GM12878 (cell line): Measurements from ENCODE around the gene GDAP2.

ENCODE experiments used
- CTCF ChIP-seq, 3 experiments: IDR thresholded peaks in 2 of 3; conservative IDR thresholded peaks in 1 of 3; 2 replicates each; pipeline ENCODE4 v1.5.1; 2011; ENCODE audit warnings: low read depth in 3 of 3, low read length in 3 of 3, mild to moderate bottlenecking in 3 of 3, control low read depth in 2 of 3, moderate library complexity in 2 of 3, inconsistent platforms in 1 of 3, mixed read lengths in 1 of 3; ENCODE audit not compliant: control insufficient read depth in 2 of 3, insufficient read depth in 1 of 3; ENCODE audit errors: extremely low read depth in 1 of 3
- EP300 ChIP-seq, 2 experiments: fragments of 150-350 bp in 1 of 2; IDR thresholded peaks; 2 replicates each; pipeline ENCODE4 v1.6.1; 2011 to 2012; ENCODE audit warnings: low read depth in 2 of 2, low read length in 2 of 2, borderline replicate concordance in 1 of 2, improper control_type of control experiment in 1 of 2, inconsistent platforms in 1 of 2; ENCODE audit not compliant: control insufficient read depth in 1 of 2
- FOS ChIP-seq: IDR thresholded peaks from 3 replicates; pipeline ENCODE4 v1.6.1; 2011; ENCODE audit warnings: borderline replicate concordance; ENCODE audit not compliant: insufficient read length; ENCODE audit errors: extremely low read depth
- MXI1 ChIP-seq: fragments of 150-350 bp; IDR thresholded peaks from 2 replicates; pipeline ENCODE4 v1.6.1; 2011; ENCODE audit warnings: low read depth, mild to moderate bottlenecking, inconsistent platforms, low read length, improper control_type of control experiment
- STAT1 ChIP-seq: fragments of 450-650 bp; conservative IDR thresholded peaks from 2 replicates; pipeline ENCODE4 v1.6.1; 2014; ENCODE audit warnings: antibody characterized with exemption, mild to moderate bottlenecking
- ZNF384 ChIP-seq: IDR thresholded peaks from 2 replicates; pipeline ENCODE4 v1.6.1; 2012; ENCODE audit warnings: low read depth, mild to moderate bottlenecking, low read length, improper control_type of control experiment, borderline replicate concordance

DNA sequence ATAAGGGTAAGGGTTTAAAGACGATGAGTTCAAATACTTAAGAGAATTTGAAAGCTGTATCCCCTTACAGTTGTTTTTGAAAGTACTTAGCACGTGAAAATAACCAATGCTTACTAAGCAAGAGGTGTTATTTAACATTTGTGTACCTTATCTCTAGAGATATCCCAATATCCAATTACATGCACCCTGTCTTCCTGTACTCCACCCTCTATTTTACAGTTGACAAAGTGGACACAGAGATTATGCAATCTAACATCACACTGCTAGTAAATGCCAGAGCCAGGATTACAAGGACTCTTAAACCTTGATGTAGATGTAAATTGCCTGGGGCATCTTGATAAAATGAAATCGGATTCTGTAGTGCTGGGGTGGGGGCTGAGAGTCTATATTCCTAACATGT is 72.0 kb downstream of the GDAP2 start:
- no peak for TF ChIP-seq MXI1
- no peak for TF ChIP-seq STAT1
- TF ChIP-seq ZNF384: no peak
- TF ChIP-seq EP300 (IDR thresholded peaks at IDR 0.05; ENCODE audit: borderline replicate concordance in 1 of 2, control insufficient read depth in 1 of 2, low read depth in 2 of 2, low read length in 2 of 2): no peak
- no peak for TF ChIP-seq FOS
- no peak for TF ChIP-seq CTCF (IDR thresholded peaks at IDR 0.05 in 2 of 3, conservative IDR thresholded peaks at IDR 0.05 in 1 of 3; ENCODE audit: control insufficient read depth in 2 of 3, extremely low read depth in 1 of 3, insufficient read depth in 1 of 3, low read depth in 3 of 3, low read length in 3 of 3)
